ENCODE results near the gene USP28.

The USP28 gene

GRCh38 chr11:113806406-113806805, 69.0 kb downstream of the USP28 start:
- TF ChIP-seq REST (IDR thresholded peaks at IDR 0.05; ENCODE audit: insufficient replicate concordance, low read depth) (no peak), GABPA (IDR thresholded peaks at IDR 0.05; ENCODE audit: low read depth) (no peak), POLR2AphosphoS5 (IDR thresholded peaks at IDR 0.05; ENCODE audit: low read depth) (no peak), SPI1 (IDR thresholded peaks at IDR 0.05; ENCODE audit: borderline replicate concordance, low read depth) (no peak)
- TF ChIP-seq, protein P1, sequence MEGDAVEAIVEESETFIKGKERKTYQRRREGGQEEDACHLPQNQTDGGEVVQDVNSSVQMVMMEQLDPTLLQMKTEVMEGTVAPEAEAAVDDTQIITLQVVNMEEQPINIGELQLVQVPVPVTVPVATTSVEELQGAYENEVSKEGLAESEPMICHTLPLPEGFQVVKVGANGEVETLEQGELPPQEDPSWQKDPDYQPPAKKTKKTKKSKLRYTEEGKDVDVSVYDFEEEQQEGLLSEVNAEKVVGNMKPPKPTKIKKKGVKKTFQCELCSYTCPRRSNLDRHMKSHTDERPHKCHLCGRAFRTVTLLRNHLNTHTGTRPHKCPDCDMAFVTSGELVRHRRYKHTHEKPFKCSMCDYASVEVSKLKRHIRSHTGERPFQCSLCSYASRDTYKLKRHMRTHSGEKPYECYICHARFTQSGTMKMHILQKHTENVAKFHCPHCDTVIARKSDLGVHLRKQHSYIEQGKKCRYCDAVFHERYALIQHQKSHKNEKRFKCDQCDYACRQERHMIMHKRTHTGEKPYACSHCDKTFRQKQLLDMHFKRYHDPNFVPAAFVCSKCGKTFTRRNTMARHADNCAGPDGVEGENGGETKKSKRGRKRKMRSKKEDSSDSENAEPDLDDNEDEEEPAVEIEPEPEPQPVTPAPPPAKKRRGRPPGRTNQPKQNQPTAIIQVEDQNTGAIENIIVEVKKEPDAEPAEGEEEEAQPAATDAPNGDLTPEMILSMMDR (IDR thresholded peaks at IDR 0.05; ENCODE audit: insufficient read depth, low read length): peak; percentile 34
- DNase-seq (ENCODE audit: low read depth in 1 of 2, low spot score in 1 of 2): peak in 1 of 2 experiments; percentile 29

GRCh38 chr11:113805640-113806039, 69.7 kb downstream of the USP28 start:
- no peak overlapping the region for H3K27ac ChIP-seq (replicated peaks)
- TF ChIP-seq SPI1 (IDR thresholded peaks at IDR 0.05; ENCODE audit: borderline replicate concordance, low read depth): no peak
- TF ChIP-seq POLR2AphosphoS5 (IDR thresholded peaks at IDR 0.05; ENCODE audit: low read depth): no peak
- no peak for TF ChIP-seq REST (IDR thresholded peaks at IDR 0.05; ENCODE audit: insufficient replicate concordance, low read depth)
- no peak for TF ChIP-seq GABPA (IDR thresholded peaks at IDR 0.05; ENCODE audit: low read depth)
- TF ChIP-seq, protein P1 (IDR thresholded peaks at IDR 0.05; ENCODE audit: insufficient read depth, low read length): no peak
- DNase-seq (ENCODE audit: low read depth in 1 of 2, low spot score in 1 of 2): no peak
- no peak overlapping the region for H3K4me3 ChIP-seq (replicated peaks; ENCODE audit: insufficient read depth, low read length)
- H3K27me3 ChIP-seq (ENCODE audit: insufficient read depth, poor library complexity, severe bottlenecking): no peaks in the 10 kb centered on the region

More at GRCh38 chr11:113806406-113806805, 69.0 kb downstream of the USP28 start:
- H3K27me3 ChIP-seq (ENCODE audit: insufficient read depth, poor library complexity, severe bottlenecking): no peaks in the 10 kb centered on the region
- H3K27ac ChIP-seq (replicated peaks): no peak overlapping the region
- no peak overlapping the region for H3K4me3 ChIP-seq (replicated peaks; ENCODE audit: insufficient read depth, low read length)

DNA sequence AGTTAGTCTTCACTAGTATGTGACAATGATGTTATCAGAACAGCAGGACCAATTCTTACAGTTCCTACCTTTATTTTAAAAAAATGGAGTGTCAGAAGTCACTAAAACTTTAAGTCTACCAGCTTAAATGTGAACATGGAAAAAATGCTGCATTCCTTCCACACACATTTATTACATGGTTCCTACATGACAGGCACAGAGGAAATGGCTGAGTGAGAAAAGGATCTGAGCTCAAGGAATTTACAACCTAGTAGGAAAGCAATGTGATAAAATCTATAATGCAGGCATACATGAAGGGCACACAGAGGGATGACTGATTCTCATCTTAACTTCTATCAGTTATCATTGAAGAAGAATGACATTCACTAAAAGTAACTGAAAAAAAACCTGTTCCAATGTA, 72.8 kb downstream of the USP28 start:
- no peak overlapping the region for H3K27ac ChIP-seq (replicated peaks)
- no peak overlapping the region for H3K4me3 ChIP-seq (replicated peaks; ENCODE audit: insufficient read depth, low read length)
- H3K27me3 ChIP-seq (ENCODE audit: insufficient read depth, poor library complexity, severe bottlenecking): no peaks in the 10 kb centered on the region
- no peak for TF ChIP-seq POLR2AphosphoS5 (IDR thresholded peaks at IDR 0.05; ENCODE audit: low read depth)
- no peak for TF ChIP-seq REST (IDR thresholded peaks at IDR 0.05; ENCODE audit: insufficient replicate concordance, low read depth)
- TF ChIP-seq GABPA (IDR thresholded peaks at IDR 0.05; ENCODE audit: low read depth): no peak
- no peak for TF ChIP-seq SPI1 (IDR thresholded peaks at IDR 0.05; ENCODE audit: borderline replicate concordance, low read depth)
- TF ChIP-seq, protein P1 (IDR thresholded peaks at IDR 0.05; ENCODE audit: insufficient read depth, low read length): no peak
- no peak for DNase-seq (ENCODE audit: low read depth in 1 of 2, low spot score in 1 of 2)

Measured in HL-60 (cell line).